Fibroblast of mammary gland (primary cell): Measurements from ENCODE around the gene LRRC8C.

Experiments
- DNase-seq: peaks from one replicate; pipeline ENCODE4 v3.0.0-alpha.2; 2010; ENCODE audit warnings: low read depth
- H3K4me3 ChIP-seq: 2 replicates; pipeline ENCODE4 v1.5.1; 2011; ENCODE audit warnings: low read depth, mild to moderate bottlenecking, low read length, moderate library complexity; ENCODE audit not compliant: control insufficient read depth
- TF ChIP-seq, protein P1 (sequence below): conservative IDR thresholded peaks from 2 replicates; pipeline ENCODE4 v1.5.1; 2011; ENCODE audit warnings: low read depth, low read length, inconsistent platforms; ENCODE audit not compliant: control insufficient read depth, insufficient read depth

Gene LRRC8C

GRCh38 chr1:89758156-89758555, 125.2 kb downstream of the LRRC8C start:
- no peak for DNase-seq
- H3K4me3 ChIP-seq = no peak overlapping the region
- TF ChIP-seq, protein P1, sequence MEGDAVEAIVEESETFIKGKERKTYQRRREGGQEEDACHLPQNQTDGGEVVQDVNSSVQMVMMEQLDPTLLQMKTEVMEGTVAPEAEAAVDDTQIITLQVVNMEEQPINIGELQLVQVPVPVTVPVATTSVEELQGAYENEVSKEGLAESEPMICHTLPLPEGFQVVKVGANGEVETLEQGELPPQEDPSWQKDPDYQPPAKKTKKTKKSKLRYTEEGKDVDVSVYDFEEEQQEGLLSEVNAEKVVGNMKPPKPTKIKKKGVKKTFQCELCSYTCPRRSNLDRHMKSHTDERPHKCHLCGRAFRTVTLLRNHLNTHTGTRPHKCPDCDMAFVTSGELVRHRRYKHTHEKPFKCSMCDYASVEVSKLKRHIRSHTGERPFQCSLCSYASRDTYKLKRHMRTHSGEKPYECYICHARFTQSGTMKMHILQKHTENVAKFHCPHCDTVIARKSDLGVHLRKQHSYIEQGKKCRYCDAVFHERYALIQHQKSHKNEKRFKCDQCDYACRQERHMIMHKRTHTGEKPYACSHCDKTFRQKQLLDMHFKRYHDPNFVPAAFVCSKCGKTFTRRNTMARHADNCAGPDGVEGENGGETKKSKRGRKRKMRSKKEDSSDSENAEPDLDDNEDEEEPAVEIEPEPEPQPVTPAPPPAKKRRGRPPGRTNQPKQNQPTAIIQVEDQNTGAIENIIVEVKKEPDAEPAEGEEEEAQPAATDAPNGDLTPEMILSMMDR = no peak

DNA sequence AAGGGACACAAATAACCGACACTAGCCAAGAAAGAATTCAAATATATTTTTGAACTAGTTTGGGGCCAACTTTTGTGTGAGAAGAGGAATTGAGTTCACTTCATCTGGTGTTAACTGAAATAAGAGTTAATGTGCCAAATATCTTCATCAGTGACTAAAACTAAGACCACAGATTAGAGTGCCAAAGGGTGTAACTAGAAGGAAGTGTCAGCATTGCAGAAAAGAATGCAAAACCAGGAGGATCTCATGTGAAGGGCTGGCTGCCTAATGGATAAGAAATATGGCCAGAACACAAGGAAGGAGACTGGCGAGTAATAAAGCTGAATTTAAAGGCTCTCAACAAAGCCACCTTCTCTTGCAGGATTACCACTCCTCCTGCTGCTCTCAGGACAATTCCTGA, 126.1 kb downstream of the LRRC8C start:
- TF ChIP-seq, protein P1 = no peak

DNA sequence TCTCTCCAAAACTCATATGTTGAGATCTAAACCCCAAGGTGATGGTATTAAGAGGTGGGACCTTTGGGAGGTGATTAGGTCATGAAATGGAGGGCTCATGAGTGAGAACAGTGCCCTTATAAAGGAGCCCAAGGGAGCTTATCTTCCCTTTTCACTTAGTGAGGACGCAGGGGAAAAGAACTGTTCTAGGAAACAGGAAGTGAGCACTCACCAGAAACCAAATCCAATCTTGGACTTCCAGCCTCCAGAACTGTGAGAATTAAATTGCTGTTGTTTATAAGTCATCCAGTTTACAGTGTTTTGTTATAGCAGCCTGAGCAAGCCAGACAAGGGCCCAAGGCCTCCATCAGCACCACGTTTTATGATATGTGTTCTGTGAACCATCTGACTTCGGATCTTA, 127.6 kb downstream of the LRRC8C start:
- no peak for DNase-seq
- TF ChIP-seq, protein P1 = no peak
- no peak overlapping the region for H3K4me3 ChIP-seq

More for the DNA sequence above, 126.1 kb downstream of the LRRC8C start:
- no peak overlapping the region for H3K4me3 ChIP-seq
- DNase-seq = no peak

DNA sequence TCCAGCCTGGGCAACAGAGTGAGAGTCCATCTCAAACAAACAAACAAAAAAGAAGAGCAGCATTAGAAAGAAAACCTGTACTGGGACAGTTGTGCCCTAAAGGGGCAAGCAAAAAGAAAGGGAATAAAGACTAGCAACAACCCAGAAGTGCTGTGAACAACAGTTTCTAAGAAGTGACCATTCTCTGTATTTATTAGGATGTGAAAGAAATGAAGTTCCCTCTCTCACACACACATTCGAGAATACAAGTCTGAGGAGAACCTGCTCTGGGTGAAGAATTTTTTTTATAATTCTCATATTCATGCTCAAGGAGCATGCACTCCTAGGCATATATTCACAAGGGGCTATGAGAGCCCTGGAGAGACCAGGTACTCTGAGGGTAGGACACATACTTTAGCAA, 128.4 kb downstream of the LRRC8C start:
- no peak for DNase-seq
- no peak overlapping the region for H3K4me3 ChIP-seq
- TF ChIP-seq, protein P1 = no peak

DNA sequence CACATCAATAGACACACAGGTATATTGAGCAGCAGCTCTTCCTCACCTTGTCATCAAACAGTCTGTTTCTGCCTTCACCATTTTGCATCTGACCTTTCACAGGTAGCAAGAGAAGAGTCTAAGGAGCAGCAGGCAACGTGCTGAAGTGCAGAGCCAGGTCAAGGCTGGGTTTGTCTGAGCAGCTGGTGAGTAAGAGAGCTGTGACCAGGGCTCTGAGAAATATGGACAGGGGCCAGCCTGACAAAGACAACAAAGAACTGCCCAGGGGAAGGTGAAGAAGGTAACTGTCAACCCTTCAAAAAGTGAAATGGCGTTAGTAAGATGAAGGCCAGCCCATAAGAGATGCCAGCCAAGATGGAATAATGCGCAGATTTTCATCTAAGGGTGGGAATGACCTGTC, 129.0 kb downstream of the LRRC8C start:
- no peak overlapping the region for H3K4me3 ChIP-seq
- no peak for DNase-seq
- TF ChIP-seq, protein P1 = no peak

DNA sequence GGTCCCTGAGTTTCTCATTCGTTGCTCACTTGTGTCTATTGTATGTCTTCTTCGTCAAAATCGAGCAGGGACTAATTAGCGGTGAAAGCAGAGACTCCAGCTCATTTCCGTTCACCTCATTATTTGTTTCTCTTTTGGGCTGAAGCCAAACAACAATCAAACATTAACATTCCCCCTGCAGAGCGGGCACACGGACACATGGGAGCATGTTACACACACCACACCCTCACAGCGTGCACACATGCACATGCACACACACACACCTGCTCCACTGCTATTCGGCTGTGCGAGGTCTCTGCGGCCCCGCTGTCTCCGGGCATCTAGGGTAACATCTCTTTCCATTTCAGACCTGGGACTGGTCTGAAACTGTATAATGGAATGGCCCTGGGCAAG, 129.5 kb downstream of the LRRC8C start:
- TF ChIP-seq, protein P1 = no peak
- peak overlapping the region; percentile 58 for H3K4me3 ChIP-seq
- no peak for DNase-seq
